GM12873 (cell line): ENCODE data around the gene PPP4R2.

Experiments used
- CTCF ChIP-seq: IDR thresholded peaks from 2 replicates; pipeline ENCODE4 v1.5.1; 2012; ENCODE audit warnings: low read depth, mild to moderate bottlenecking, moderate library complexity, low read length, control low read depth; ENCODE audit not compliant: insufficient read depth; ENCODE audit errors: missing control alignments

Gene PPP4R2

GRCh38 chr3:72996473-72997333 is at the start of gene PPP4R2:
PPP4R2 (plus strand) TSS chr3:72996811; CDS start chr3:72997038, 227 bp downstream.
- TF ChIP-seq CTCF: no peak

- TF ChIP-seq CTCF: no peak
Measured at GRCh38 chr3:72947715-72948490, 48.7 kb upstream of the PPP4R2 start.

GRCh38 chr3:72949016-72949415 is 47.6 kb upstream of the PPP4R2 start:
- no peak for TF ChIP-seq CTCF

DNA sequence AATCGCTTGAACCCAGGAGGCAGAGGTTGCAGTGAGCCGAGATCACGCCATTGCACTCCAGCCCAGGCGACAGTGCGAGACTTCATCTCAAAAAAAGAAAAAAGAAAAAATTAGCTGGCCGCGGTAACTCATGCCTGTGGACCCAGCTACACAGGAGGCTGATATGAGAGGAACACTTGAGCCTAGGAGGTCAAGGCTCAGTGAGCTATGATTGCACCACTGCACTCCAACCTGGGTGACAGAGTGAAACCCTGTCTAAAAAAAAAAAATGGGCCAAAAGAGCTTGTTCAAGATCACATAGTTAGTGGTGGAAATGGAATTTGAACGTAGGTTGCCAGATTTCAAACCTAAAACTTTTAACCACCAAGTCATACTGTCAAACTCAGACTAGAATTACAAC is 46.2 kb upstream of the PPP4R2 start:
- TF ChIP-seq CTCF: no peak

DNA sequence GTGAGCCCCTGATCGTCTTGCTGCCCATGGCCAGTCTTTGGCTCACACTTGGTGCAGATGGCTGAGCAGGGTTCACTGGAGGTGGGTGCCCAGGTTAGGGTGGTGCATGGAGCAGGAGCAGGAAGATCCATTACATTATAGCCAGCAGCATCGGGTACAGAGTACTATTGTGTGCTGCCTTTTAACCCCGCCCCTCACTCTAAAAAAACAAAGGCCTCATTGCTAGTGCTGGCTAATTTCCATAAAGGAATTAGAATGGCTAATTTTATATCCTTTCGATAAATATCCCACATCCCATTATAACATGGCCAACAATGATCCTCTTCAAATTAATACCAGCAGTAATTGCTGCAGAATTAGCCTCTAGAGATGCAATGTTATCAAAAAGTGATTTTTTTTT is 45.8 kb upstream of the PPP4R2 start:
- TF ChIP-seq CTCF: no peak

DNA sequence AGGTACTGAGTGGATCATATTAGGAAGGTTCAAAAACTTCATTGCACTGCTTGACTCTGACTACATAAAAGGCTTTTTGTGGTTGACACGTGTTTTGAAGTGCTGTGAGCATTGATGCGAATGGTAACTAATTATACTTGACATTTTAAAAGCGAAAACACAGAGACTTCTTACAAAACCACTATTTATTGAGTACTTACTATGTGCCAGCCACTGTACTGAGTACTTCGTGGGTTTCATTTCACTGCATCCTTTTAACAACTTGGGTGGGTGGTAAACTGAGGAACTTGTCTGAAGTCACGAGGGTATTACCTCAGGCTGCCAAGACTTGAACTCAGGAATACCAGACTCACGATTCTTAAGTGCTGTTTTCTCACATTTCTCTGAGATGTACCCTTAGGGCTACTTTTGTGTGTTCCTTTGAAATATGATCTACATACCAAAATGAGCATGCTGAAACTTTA is 45.3 kb upstream of the PPP4R2 start:
- TF ChIP-seq CTCF: no peak

- no peak for TF ChIP-seq CTCF
Measured at GRCh38 chr3:72953325-72953956, 43.2 kb upstream of the PPP4R2 start.
